Fibroblast of pulmonary artery (primary cell): ENCODE measurements around the gene FCN3.

ENCODE experiments used
- DNase-seq: peaks from one replicate; pipeline ENCODE4 v3.0.0-alpha.2; 2010; ENCODE audit warnings: low read depth
- H3K4me3 ChIP-seq: replicated peaks from 2 replicates; pipeline ENCODE4 v1.5.1; 2011; ENCODE audit warnings: low read depth, mild to moderate bottlenecking, control low read depth, low read length, moderate library complexity
- CTCF ChIP-seq: IDR thresholded peaks from 2 replicates; pipeline ENCODE4 v1.5.1; 2011; ENCODE audit warnings: mild to moderate bottlenecking, control low read depth, low read length, inconsistent platforms; ENCODE audit errors: missing control alignments

Gene FCN3

GRCh38 chr1:27356619-27357280 lies 17.9 kb downstream of the FCN3 start:
- H3K4me3 ChIP-seq, result no peak overlapping the region
- no peak for TF ChIP-seq CTCF
- DNase-seq, result no peak

GRCh38 chr1:27356277-27356618 lies 18.4 kb downstream of the FCN3 start:
- no peak overlapping the region for H3K4me3 ChIP-seq
- no peak for DNase-seq
- TF ChIP-seq CTCF, result no peak

GRCh38 chr1:27355683-27356082 lies 18.9 kb downstream of the FCN3 start:
- no peak for DNase-seq
- TF ChIP-seq CTCF, result no peak
- no peak overlapping the region for H3K4me3 ChIP-seq

DNA sequence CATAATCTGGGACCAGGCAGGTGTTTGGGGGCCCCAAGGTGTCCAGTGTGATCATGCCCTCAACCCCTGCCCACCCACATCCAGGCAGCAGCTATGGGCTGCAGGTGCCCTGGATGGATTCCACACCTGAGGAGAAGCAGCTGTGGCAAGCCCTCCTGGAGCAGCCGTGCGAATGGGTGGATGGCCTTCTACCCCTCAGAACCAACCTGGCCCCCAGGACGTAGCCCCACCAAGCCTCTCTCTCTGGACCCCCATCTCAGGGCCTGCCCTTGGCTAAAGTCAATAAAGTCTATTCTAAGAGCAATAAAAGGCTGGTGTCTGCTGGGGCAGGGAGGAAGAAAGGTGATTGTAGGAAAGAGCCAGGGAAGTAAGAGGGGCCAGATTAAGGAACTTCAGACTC lies 21.0 kb downstream of the FCN3 start:
- no peak for TF ChIP-seq CTCF
- no peak for DNase-seq
- no peak overlapping the region for H3K4me3 ChIP-seq

- TF ChIP-seq CTCF, result no peak
- H3K4me3 ChIP-seq, result no peak overlapping the region
- DNase-seq, result no peak
Measured at GRCh38 chr1:27353166-27353565, 21.5 kb downstream of the FCN3 start.

DNA sequence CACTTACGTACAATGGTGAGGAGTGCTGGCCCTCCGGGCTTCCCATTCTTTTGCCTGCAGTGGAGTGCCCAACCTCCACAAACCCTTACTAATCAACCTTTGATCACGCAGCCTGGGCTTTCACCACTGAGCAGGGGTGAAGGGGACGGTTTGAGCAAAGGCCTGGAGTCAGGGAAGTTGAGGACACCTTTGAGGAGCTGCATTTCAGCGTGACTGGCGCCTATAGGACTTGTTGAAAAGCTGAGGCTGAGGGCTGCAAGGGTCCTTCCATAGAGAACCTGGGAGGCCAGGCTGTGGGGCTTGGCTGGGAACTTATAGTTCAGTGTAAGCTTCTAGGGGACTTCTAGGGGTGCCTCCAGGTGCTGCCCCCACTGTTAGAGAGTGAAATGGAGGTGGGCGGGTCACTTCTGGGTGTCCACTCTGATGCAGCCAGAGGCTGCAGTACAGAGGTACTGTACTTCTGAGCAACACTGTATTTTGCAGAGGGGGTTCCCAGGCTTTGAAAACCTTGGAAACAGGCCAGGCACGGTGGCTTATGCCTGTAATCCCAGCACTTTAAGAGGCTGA lies 23.0 kb downstream of the FCN3 start:
- H3K4me3 ChIP-seq, result no peak overlapping the region
- TF ChIP-seq CTCF, result no peak
- DNase-seq, result no peak

GRCh38 chr1:27350663-27351540 lies 23.7 kb downstream of the FCN3 start:
- DNase-seq, result no peak
- H3K4me3 ChIP-seq, result no peak overlapping the region
- TF ChIP-seq CTCF, result no peak
